ENCODE results near the gene TGFBR3.

TGFBR3 gene

GRCh38 chr1:91830242-91831131 is 55.5 kb downstream of the TGFBR3 start:
- no peak for TF ChIP-seq POLR2A (IDR thresholded peaks at IDR 0.05; ENCODE audit: low read length)
- no peak for TF ChIP-seq GATA1 (IDR thresholded peaks at IDR 0.05; ENCODE audit: low read depth, low read length)
- DNase-seq = no peak

GRCh38 chr1:91829293-91830153 is 56.4 kb downstream of the TGFBR3 start:
- TF ChIP-seq GATA1 (IDR thresholded peaks at IDR 0.05; ENCODE audit: low read depth, low read length) (no peak), POLR2A (IDR thresholded peaks at IDR 0.05; ENCODE audit: low read length) (no peak)
- no peak for DNase-seq

GRCh38 chr1:91828583-91829281 is 57.2 kb downstream of the TGFBR3 start:
- no peak for DNase-seq
- no peak for TF ChIP-seq POLR2A (IDR thresholded peaks at IDR 0.05; ENCODE audit: low read length)
- TF ChIP-seq GATA1 (IDR thresholded peaks at IDR 0.05; ENCODE audit: low read depth, low read length) = no peak

DNA sequence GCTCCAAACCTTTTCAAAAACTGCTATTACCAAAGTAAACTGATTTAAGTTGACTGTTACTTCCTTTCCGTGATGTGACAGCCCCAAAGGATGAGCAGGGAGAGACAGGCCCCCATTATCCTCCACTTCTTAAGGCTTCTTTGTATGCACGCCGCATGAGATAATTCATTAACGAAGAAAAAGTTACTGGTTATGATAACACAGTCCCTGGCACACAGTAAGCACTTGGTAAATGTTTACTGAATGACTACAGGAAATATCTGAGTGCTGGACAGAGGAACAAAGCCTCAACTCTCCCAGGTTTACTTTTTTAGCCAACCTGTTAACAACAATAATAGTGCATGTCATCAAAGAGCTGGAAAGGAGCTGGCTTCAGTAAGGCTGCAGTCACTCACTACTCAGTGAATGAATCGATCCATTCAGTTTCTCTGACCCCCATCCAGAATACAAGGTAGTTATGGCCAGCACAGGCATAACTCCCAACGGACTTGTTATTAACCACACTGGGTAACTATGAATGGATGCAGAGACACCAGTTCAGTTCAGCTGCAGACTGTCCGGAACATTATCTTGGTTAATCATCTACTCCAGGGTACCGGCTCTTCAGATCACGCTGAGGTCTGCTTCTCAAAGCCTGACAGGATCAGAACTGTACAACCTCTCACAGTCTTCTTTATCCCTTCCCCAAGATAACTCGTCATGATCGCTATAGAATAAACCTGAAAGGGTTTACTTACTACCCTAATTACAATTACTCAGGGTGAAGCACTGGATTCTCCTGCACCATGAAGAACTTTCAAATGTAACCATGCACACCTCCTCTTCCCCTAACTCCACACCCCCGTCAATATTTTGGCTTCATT is 58.3 kb downstream of the TGFBR3 start:
- TF ChIP-seq POLR2A (IDR thresholded peaks at IDR 0.05; ENCODE audit: low read length) (no peak), GATA1 (IDR thresholded peaks at IDR 0.05; ENCODE audit: low read depth, low read length) (no peak)

DNA sequence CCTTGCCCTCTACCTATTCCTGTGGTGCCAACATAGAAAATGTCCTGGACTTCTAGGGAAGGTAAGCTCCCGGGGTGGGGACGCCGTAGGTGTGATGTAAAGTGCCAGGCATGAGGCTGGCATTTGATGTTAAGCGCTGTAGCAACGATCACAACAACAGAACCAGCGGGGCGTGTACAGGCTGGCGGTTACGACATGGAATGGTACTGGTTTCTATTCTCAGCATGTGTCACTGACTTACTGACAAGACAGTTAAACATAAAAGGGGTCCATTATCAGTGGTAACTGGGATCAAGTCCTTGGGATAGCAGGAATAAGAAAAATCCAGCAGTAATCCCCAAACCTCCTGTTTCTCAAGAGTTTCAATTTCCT is 58.9 kb downstream of the TGFBR3 start:
- DNase-seq = no peak
- TF ChIP-seq GATA1 (IDR thresholded peaks at IDR 0.05; ENCODE audit: low read depth, low read length) = no peak
- TF ChIP-seq POLR2A (IDR thresholded peaks at IDR 0.05; ENCODE audit: low read length) = no peak

More for the DNA sequence above, 58.3 kb downstream of the TGFBR3 start:
- DNase-seq = no peak

GRCh38 chr1:91826649-91827048 is 59.3 kb downstream of the TGFBR3 start:
- TF ChIP-seq POLR2A (IDR thresholded peaks at IDR 0.05; ENCODE audit: low read length) (no peak), GATA1 (IDR thresholded peaks at IDR 0.05; ENCODE audit: low read depth, low read length) (no peak)
- DNase-seq = no peak

GRCh38 chr1:91826248-91826647 is 59.7 kb downstream of the TGFBR3 start:
- no peak for DNase-seq
- TF ChIP-seq POLR2A (IDR thresholded peaks at IDR 0.05; ENCODE audit: low read length) = no peak
- TF ChIP-seq GATA1 (IDR thresholded peaks at IDR 0.05; ENCODE audit: low read depth, low read length) = no peak

DNA sequence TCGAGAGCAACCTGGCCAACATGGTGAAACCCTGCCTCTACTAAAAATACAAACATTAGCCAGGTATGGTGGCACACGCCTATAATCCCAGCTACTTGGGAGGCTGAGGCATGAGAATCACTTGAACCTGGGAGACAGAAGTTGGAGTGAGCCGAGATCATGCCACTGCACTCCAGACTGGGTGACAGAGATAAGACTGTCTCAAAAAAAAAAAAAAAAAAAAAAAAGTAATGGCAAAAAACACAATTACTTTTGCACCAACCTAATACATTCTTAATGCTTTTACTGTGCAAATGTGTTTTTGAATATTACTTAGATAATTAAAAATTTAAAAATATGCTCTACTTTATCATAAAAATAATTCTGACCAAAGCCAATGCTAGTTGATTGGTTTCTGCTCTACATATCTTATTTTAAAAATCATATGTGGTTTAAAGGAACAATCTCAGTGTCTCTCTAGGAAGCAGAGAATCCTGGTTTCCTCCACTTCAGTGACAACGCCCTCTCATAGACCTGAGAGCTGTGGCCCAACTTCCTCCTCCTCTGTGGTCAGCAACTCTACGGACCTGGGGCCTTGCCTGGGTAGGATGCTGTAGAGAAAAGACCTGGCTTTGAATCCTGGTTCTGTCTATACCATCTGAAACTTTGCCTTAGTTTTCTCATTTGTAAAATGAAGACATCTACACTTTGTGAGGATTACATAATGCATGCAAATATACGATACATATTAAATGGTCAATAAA is 64.7 kb downstream of the TGFBR3 start:
- TF ChIP-seq POLR2A (IDR thresholded peaks at IDR 0.05; ENCODE audit: low read length) (no peak), GATA1 (IDR thresholded peaks at IDR 0.05; ENCODE audit: low read depth, low read length) (no peak)
- no peak for DNase-seq

DNA sequence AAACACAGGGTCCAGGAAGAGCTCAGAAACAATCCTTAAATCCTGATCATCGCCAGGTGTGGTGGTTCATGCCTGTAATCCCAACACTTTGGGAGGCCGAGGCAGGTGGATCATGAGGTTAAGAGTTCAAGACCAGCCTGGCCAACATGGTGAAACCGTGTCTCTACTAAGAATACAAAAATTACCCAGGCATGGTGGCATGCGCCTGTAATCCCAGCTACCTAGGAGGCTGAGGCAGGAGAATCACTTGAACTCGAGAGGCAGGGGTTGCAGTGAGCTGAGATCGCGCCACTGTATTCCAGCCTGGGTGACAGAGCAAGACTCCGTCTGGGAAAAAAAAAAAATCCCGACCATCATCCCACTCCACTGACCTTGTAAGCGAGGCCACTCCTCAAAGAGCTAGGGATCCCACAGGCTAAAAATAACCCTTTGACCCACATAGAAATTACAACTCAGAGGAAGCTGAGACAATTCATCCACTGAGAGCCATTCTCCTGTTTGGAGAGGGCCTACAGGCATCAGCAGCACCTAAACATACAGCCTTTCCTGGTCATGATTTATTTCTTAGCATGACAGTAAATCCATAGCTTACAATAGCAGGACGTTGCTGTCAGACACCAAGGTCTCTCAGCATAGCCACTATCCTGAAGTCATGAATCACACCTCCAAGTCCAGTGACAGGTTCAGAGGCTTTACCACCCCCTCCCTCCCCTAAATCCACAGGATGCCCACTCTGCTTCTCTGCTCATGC is 66.7 kb downstream of the TGFBR3 start:
- no peak for DNase-seq
- no peak for TF ChIP-seq GATA1 (IDR thresholded peaks at IDR 0.05; ENCODE audit: low read depth, low read length)
- TF ChIP-seq POLR2A (IDR thresholded peaks at IDR 0.05; ENCODE audit: low read length) = no peak

DNA sequence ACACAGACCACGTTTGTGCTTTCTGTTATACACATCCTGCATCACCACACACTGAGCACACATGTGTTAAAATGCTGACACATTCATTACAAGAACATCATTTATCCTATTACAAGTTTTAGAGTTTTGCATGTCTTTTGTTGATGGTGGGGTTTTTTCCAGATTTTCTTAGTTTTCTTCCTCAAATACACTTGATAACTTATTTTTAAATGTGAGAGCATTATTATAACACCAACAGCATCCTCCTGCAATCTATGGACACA is 67.3 kb downstream of the TGFBR3 start:
- TF ChIP-seq GATA1 (IDR thresholded peaks at IDR 0.05; ENCODE audit: low read depth, low read length) = no peak
- no peak for TF ChIP-seq POLR2A (IDR thresholded peaks at IDR 0.05; ENCODE audit: low read length)
- no peak for DNase-seq

- TF ChIP-seq GATA1 (IDR thresholded peaks at IDR 0.05; ENCODE audit: low read depth, low read length) (no peak), POLR2A (IDR thresholded peaks at IDR 0.05; ENCODE audit: low read length) (no peak)
- DNase-seq = no peak
Observed at GRCh38 chr1:91817211-91817905, 68.6 kb downstream of the TGFBR3 start.

All from erythroblast (primary cell).